ENCODE data around the gene HBE1.
A peak's percentile ranks its signal among the peaks of the same experiment; 100 is the strongest.
"Not testable (repeated sequence)": the region's sequence is repeated elsewhere in the genome, so short reads cannot be mapped to it uniquely, and the experiment has no call there.

HBE1 gene

GRCh38 chr11:5269715-5270147 is at the start of gene HBE1:
Gene HBE1, minus strand, starts transcription at chr11:5269945. Its CDS starts 55 bp downstream, at chr11:5269890.
- no peak for DNase-seq

- DNase-seq, result peak; percentile 43
These were observed 47.5 kb upstream of the HBE1 start for GRCh38 chr11:5317292-5317691.

GRCh38 chr11:5313326-5314023 is 43.7 kb upstream of the HBE1 start:
- not testable (repeated sequence) for DNase-seq

GRCh38 chr11:5310423-5310822 is 40.7 kb upstream of the HBE1 start:
- no peak for DNase-seq

- DNase-seq, result no peak
These were observed 37.7 kb upstream of the HBE1 start for GRCh38 chr11:5307256-5308019.

- DNase-seq, result no peak
These were observed 34.3 kb upstream of the HBE1 start for GRCh38 chr11:5304046-5304445.

GRCh38 chr11:5303626-5304025 is 33.9 kb upstream of the HBE1 start:
- peak; percentile 93 for DNase-seq

GRCh38 chr11:5301846-5302245 is 32.1 kb upstream of the HBE1 start, which contains the start of gene OR51B4:
Gene OR51B4, minus strand, starts transcription at chr11:5301946. Its CDS starts 0 bp downstream, at chr11:5301946.
- no peak for DNase-seq

- no peak for DNase-seq
These were observed 30.5 kb upstream of the HBE1 start for GRCh38 chr11:5300251-5300650.

- DNase-seq, result no peak
These were observed 28.7 kb upstream of the HBE1 start for GRCh38 chr11:5298451-5298850.

- peak; percentile 61 for DNase-seq
These were observed 28.1 kb upstream of the HBE1 start for GRCh38 chr11:5297721-5298323.

GRCh38 chr11:5294342-5294995 is 24.7 kb upstream of the HBE1 start:
- not testable (repeated sequence) for DNase-seq

GRCh38 chr11:5293028-5293427 is 23.3 kb upstream of the HBE1 start:
- no peak for DNase-seq

- DNase-seq, result peak; percentile 88
These were observed 21.6 kb upstream of the HBE1 start for GRCh38 chr11:5291207-5291838.

- DNase-seq, result no peak
These were observed 20.4 kb upstream of the HBE1 start for GRCh38 chr11:5290106-5290505.

- DNase-seq, result no peak
These were observed 20.0 kb upstream of the HBE1 start for GRCh38 chr11:5289696-5290095.

- no peak for DNase-seq
These were observed 19.3 kb upstream of the HBE1 start for GRCh38 chr11:5288906-5289550.

- DNase-seq, result peak; percentile 97
These were observed 18.6 kb upstream of the HBE1 start for GRCh38 chr11:5288108-5288905.

- DNase-seq, result no peak
These were observed 17.2 kb upstream of the HBE1 start for GRCh38 chr11:5286901-5287300.

- no peak for DNase-seq
These were observed 16.6 kb upstream of the HBE1 start for GRCh38 chr11:5286351-5286750.

GRCh38 chr11:5285703-5286340 is 16.1 kb upstream of the HBE1 start:
- DNase-seq, result no peak

All from hematopoietic multipotent progenitor cell treated with erythropoietin and hydrocortisone succinate and interleukin-3 and kit ligand, for 4 days (in vitro differentiated cells).